Measurements from ENCODE around the gene TBC1D20. TPM values are rescaled to one million over a fixed set of nuclear protein-coding genes. Genes with fewer than 3 reads are reported as not detected.
A peak's percentile ranks its signal among the peaks of the same experiment; 100 is the strongest.
"Not testable (repeated sequence)": the region's sequence is repeated elsewhere in the genome, so short reads cannot be mapped to it uniquely, and the experiment has no call there.

TBC1D20 gene
- total and polyA plus RNA-seq, 4 donors: 24.0 to 37.6 (median 31.0) TPM

DNA sequence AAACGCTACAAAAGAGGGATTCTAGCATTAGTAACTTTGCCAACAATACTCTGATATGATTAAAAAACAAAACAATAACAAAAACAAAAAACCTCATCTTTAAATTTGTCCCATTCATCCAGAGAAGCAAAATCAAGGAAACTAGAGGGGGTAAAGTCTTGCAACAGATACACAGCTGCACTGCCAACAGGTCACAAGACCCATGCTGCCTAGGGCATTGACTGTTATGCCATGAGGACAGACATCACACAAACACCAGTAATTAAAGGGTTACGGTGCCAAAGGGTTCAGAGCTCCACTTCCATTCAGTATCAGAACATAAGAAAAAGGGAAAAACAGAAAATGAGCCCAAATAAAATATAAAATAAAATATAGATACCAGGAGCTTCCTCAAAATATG, 1.6 kb downstream of the TBC1D20 start:
- no peak overlapping the region for H3K4me3 ChIP-seq (ENCODE audit: low read depth, low read length)

DNA sequence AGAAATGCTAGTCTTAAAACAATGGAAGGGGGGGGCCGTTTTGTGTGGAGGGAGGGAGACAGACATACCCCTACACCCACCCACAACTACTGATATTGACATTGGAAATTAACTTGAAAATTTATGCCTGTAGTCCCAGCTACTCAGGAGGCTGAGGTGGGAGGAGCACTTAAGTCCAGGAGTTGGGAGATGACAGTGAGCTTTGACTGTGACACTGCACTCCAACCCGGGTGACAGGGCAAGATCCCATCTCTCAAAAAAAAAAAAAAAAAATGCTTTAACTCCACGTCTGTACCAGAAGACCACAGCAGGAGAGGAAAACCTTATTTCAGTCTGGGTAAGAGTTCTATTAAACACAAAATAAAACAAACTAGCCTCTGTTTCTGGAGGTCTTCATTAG, 2.2 kb downstream of the TBC1D20 start:
- WGBS (ENCODE audit: insufficient coverage): no CpG with 5 or more reads among the region's 3 CpGs

More for the DNA sequence above, 1.6 kb downstream of the TBC1D20 start:
- DNase-seq (ENCODE audit: low read depth in 4 of 6, low spot score in 6 of 6): no peak
- Histone ChIP-seq H3K27ac (ENCODE audit: low read depth, low read length) (no peak overlapping the region), H3K36me3 (ENCODE audit: control insufficient read depth, insufficient read depth, low read length) (no peaks in the 10 kb centered on the region), H3K9me3 (ENCODE audit: control insufficient read depth, insufficient read depth, low read length) (no peaks in the 10 kb centered on the region), H3K4me1 (ENCODE audit: control insufficient read depth, insufficient read depth, low read length) (peaks cover 13% of the 10 kb centered on the region), H3K27me3 (ENCODE audit: control insufficient read depth, insufficient read depth, low read length) (no peaks in the 10 kb centered on the region)
- no CpG with 5 or more reads among the region's 2 CpGs for WGBS (ENCODE audit: insufficient coverage)

DNA sequence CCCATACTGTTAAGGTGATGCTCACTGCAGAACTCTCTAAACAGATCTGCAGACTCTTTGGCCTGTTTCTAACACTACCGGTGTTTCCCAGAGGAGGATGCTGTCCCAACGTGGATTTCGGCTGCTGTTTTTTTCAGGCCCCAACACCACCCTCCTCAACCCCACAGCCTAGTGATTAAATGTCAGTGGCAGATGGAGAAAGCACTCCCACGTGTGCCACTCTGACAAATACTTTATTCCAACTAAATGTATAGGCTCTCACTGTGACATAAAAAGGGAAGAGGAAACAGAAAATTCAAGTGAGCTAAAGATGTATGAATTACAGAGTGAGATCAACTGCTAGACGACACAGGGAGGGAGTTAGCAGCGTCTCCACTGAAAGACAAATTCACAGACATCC, 3.6 kb downstream of the TBC1D20 start:
- 80% methylated on average over 1 of the region's 6 CpGs for WGBS (ENCODE audit: insufficient coverage)
- no peak overlapping the region for H3K27ac ChIP-seq (ENCODE audit: low read depth, low read length)
- H3K4me3 ChIP-seq (ENCODE audit: low read depth, low read length): no peak overlapping the region
- peak in 1 of 6 donors; percentile 15 for DNase-seq (ENCODE audit: low read depth in 4 of 6, low spot score in 6 of 6)
- no peaks in the 10 kb centered on the region for H3K27me3 ChIP-seq (ENCODE audit: control insufficient read depth, insufficient read depth, low read length)
- H3K36me3 ChIP-seq (ENCODE audit: control insufficient read depth, insufficient read depth, low read length): no peaks in the 10 kb centered on the region
- peaks cover 13% of the 10 kb centered on the region for H3K4me1 ChIP-seq (ENCODE audit: control insufficient read depth, insufficient read depth, low read length)
- H3K9me3 ChIP-seq (ENCODE audit: control insufficient read depth, insufficient read depth, low read length): no peaks in the 10 kb centered on the region

More for the DNA sequence above, 2.2 kb downstream of the TBC1D20 start:
- H3K27ac ChIP-seq (ENCODE audit: low read depth, low read length): no peak overlapping the region
- no peaks in the 10 kb centered on the region for H3K36me3 ChIP-seq (ENCODE audit: control insufficient read depth, insufficient read depth, low read length)
- no peaks in the 10 kb centered on the region for H3K9me3 ChIP-seq (ENCODE audit: control insufficient read depth, insufficient read depth, low read length)
- DNase-seq (ENCODE audit: low read depth in 4 of 6, low spot score in 6 of 6): no peak
- peaks cover 13% of the 10 kb centered on the region for H3K4me1 ChIP-seq (ENCODE audit: control insufficient read depth, insufficient read depth, low read length)
- H3K27me3 ChIP-seq (ENCODE audit: control insufficient read depth, insufficient read depth, low read length): no peaks in the 10 kb centered on the region
- H3K4me3 ChIP-seq (ENCODE audit: low read depth, low read length): no peak overlapping the region

DNA sequence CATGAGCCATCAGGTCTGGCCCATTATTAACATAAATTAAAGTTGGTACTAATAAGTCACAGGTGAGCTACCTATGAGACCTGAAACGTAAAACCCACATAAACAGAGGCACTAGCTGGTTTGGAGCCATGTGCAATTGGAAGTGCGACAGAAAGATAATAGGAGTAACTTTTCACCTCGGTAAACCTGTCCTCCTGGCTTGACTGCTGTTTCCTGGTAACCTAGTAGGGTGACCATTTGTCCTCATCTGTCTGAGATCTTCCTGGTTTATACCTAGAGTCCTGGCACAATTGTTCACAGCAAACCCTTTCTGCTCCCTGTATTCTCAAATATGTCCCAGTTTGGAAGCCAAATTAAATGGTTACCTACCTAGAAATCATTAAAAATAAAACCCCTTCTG, 7.4 kb downstream of the TBC1D20 start:
- Histone ChIP-seq H3K4me1 (ENCODE audit: control insufficient read depth, insufficient read depth, low read length) (no peaks in the 10 kb centered on the region), H3K9me3 (ENCODE audit: control insufficient read depth, insufficient read depth, low read length) (no peaks in the 10 kb centered on the region), H3K4me3 (ENCODE audit: low read depth, low read length) (no peak overlapping the region), H3K27me3 (ENCODE audit: control insufficient read depth, insufficient read depth, low read length) (no peaks in the 10 kb centered on the region), H3K27ac (ENCODE audit: low read depth, low read length) (no peak overlapping the region), H3K36me3 (ENCODE audit: control insufficient read depth, insufficient read depth, low read length) (peaks cover 11% of the 10 kb centered on the region)
- DNase-seq (ENCODE audit: low read depth in 4 of 6, low spot score in 6 of 6): no peak
- WGBS (ENCODE audit: insufficient coverage): 95% methylated on average over 3 of the region's 3 CpGs

DNA sequence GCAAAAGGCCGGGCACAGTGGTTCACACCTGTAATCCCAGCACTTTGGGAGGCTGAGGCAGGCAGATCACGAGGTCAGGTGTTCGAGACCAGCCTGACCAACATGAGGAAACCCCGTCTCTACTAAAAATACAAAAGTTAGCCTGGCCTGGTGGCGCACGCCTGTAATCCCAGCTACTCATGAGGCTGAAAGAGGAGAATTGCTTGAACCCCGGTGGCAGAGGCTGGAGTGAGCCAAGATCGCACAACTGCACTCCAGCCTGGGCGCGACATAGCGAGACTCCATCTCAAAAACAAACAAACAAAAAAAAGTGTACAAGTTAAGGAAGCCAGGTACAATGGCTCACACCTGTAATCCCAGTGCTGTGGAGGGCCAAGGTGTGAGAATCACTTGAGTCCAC, 10.3 kb downstream of the TBC1D20 start:
- WGBS (ENCODE audit: insufficient coverage): 95% methylated on average over 7 of the region's 11 CpGs
- not testable (repeated sequence) for H3K4me3 ChIP-seq (ENCODE audit: low read depth, low read length); H3K27ac ChIP-seq (ENCODE audit: low read depth, low read length); H3K4me1 ChIP-seq (ENCODE audit: control insufficient read depth, insufficient read depth, low read length); DNase-seq (ENCODE audit: low read depth in 4 of 6, low spot score in 6 of 6); H3K9me3 ChIP-seq (ENCODE audit: control insufficient read depth, insufficient read depth, low read length); H3K27me3 ChIP-seq (ENCODE audit: control insufficient read depth, insufficient read depth, low read length)
- H3K36me3 ChIP-seq (ENCODE audit: control insufficient read depth, insufficient read depth, low read length): peaks cover 11% of the 10 kb centered on the region

DNA sequence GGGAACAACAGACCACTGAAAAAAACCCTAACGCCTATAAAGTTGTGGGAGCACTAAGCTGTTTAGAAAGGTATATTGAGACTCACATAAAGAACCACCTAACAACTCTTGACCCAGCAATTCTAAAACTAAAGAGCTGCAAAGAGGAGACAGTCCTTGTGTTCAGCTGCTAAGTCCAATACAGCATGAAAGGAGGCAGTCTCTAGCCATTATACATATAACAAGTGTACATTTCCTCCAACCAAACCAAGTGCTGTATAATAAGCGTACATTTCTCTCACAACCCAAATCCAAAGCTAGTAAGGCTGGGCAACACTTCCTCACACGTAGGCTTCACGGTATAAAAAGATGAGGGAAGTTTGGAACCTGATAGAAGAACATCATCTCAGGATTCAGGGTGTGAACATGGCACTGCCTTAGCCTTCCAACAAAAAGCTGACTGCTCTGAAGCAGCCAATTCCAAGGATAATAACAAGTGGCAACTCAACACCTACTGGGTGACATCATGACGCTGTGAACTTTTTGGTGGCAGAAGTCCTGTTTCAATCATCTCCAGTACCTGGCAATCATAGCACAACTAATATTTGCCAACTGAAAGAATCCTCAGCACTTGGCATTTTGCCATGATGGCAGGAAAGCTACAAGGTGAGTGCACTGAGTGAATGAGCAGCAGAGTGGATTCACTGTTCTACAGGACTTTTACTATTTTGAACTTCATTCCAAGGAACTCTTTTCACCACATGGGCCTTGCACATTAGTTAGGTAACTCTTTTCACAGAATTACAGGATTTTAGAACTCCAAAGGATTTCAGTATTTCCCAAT, 16.6 kb downstream of the TBC1D20 start:
- Histone ChIP-seq H3K9me3 (ENCODE audit: control insufficient read depth, insufficient read depth, low read length) (no peaks in the 10 kb centered on the region), H3K4me1 (ENCODE audit: control insufficient read depth, insufficient read depth, low read length) (no peaks in the 10 kb centered on the region), H3K27me3 (ENCODE audit: control insufficient read depth, insufficient read depth, low read length) (no peaks in the 10 kb centered on the region), H3K4me3 (ENCODE audit: low read depth, low read length) (no peak overlapping the region), H3K27ac (ENCODE audit: low read depth, low read length) (no peak overlapping the region), H3K36me3 (ENCODE audit: control insufficient read depth, insufficient read depth, low read length) (peaks cover 37% of the 10 kb centered on the region)
- no CpG with 5 or more reads among the region's 5 CpGs for WGBS (ENCODE audit: insufficient coverage)
- DNase-seq (ENCODE audit: low read depth in 4 of 6, low spot score in 6 of 6): peak in 1 of 6 donors; percentile 21

DNA sequence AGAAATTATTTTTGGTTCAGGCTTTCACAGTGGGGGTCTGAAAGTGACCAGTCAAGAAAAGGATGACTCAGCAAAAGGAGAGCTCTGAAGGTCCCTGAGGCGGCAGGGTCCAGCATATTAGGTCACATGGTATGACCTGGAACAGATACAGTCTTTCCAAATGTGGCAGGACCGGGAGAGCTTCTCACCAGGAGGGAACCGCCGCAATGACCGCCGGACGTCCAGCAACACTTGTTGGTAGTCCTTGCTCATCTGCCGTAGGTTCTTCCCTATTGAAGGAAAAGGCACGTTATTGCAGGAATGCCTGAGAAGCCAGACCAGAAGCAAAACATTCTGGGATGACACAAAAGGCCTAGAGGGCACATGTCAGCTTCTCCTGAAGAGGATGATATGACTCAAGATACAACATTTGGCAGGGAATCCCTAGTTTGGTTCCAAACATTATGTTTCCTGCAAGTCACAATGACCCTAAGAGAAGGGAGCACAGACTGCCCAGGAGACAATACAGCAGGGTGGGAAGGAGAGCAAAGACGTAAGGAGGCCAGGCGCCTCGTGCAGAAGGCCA, 17.4 kb downstream of the TBC1D20 start:
- no peaks in the 10 kb centered on the region for H3K27me3 ChIP-seq (ENCODE audit: control insufficient read depth, insufficient read depth, low read length)
- peaks cover 43% of the 10 kb centered on the region for H3K36me3 ChIP-seq (ENCODE audit: control insufficient read depth, insufficient read depth, low read length)
- H3K4me3 ChIP-seq (ENCODE audit: low read depth, low read length): no peak overlapping the region
- WGBS (ENCODE audit: insufficient coverage): 86% methylated on average over 10 of the region's 12 CpGs
- H3K9me3 ChIP-seq (ENCODE audit: control insufficient read depth, insufficient read depth, low read length): no peaks in the 10 kb centered on the region
- no peak overlapping the region for H3K27ac ChIP-seq (ENCODE audit: low read depth, low read length)
- no peak for DNase-seq (ENCODE audit: low read depth in 4 of 6, low spot score in 6 of 6)
- no peaks in the 10 kb centered on the region for H3K4me1 ChIP-seq (ENCODE audit: control insufficient read depth, insufficient read depth, low read length)

DNA sequence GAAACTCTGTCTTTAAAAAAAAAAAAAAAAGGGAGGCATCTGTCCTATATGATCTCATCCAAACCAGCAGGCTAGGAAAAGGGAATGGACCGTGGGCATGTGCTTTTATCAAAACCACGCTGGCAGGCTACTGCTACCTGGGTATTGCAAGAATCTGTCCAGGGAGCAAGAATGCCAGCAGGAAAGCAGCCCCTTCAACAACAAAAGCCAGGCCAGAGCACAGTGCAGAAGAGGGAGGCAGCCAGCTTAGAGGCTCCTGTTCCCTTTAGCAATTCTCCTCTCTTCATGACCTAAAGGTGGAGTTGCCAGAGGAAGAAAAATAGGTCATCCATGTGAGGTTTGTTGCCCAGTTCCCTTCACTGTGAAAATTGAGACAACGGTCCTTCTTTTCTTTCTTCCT, 18.2 kb downstream of the TBC1D20 start:
- H3K36me3 ChIP-seq (ENCODE audit: control insufficient read depth, insufficient read depth, low read length): peaks cover 48% of the 10 kb centered on the region
- H3K4me1 ChIP-seq (ENCODE audit: control insufficient read depth, insufficient read depth, low read length): no peaks in the 10 kb centered on the region
- no peak for DNase-seq (ENCODE audit: low read depth in 4 of 6, low spot score in 6 of 6)
- no peaks in the 10 kb centered on the region for H3K9me3 ChIP-seq (ENCODE audit: control insufficient read depth, insufficient read depth, low read length)
- H3K27me3 ChIP-seq (ENCODE audit: control insufficient read depth, insufficient read depth, low read length): no peaks in the 10 kb centered on the region
- 85% methylated on average over 2 of the region's 3 CpGs for WGBS (ENCODE audit: insufficient coverage)
- no peak overlapping the region for H3K27ac ChIP-seq (ENCODE audit: low read depth, low read length)
- no peak overlapping the region for H3K4me3 ChIP-seq (ENCODE audit: low read depth, low read length)

DNA sequence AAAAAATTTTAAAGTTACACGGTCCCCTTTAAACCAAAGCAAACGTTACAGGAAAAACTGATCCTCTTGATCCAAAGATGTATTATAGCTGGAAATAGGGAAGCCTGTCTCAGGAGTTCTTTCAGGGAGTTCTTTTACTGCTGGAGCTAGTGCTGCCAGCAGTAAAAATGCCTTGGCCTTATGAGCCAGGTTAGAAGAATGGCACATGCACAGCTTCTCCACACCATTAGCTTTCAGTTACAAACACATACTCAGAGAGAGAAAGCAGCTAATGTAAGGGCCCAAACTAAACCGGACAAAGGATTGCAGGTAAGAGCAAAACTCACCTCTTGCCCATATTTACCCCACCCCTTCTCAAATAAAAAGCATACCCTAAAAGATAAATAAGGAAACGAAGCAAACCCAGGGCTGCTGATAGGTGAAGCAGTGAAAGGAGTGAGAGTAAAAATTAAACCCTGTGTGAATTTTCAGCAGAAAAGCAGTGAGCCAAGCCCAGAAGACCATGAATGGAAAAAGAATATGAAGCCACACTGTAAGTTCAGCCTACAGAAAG, 19.0 kb downstream of the TBC1D20 start:
- WGBS (ENCODE audit: insufficient coverage): no CpG with 5 or more reads among the region's 4 CpGs
- Histone ChIP-seq H3K9me3 (ENCODE audit: control insufficient read depth, insufficient read depth, low read length) (no peaks in the 10 kb centered on the region), H3K4me1 (ENCODE audit: control insufficient read depth, insufficient read depth, low read length) (no peaks in the 10 kb centered on the region), H3K4me3 (ENCODE audit: low read depth, low read length) (no peak overlapping the region), H3K27me3 (ENCODE audit: control insufficient read depth, insufficient read depth, low read length) (no peaks in the 10 kb centered on the region), H3K36me3 (ENCODE audit: control insufficient read depth, insufficient read depth, low read length) (peaks cover 56% of the 10 kb centered on the region), H3K27ac (ENCODE audit: low read depth, low read length) (no peak overlapping the region)
- no peak for DNase-seq (ENCODE audit: low read depth in 4 of 6, low spot score in 6 of 6)

DNA sequence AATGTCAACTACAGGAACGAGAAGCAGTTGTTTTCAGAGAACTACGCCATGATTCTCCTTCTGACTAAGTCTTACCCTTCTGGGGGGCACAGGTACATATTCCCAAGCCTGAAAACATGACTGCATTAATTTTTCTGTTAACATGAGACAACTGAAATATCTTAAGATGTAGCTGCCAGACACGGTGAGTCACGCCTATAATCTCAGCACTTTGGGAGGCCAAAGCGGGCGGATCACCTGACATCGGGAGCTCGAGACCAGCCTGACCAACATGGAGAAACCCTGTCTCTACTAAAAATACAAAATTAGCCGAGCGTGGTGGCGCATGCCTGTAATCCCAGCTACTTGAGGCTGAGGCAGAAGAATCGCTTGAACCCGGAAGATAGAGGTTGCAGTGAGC, 21.7 kb downstream of the TBC1D20 start:
- Histone ChIP-seq H3K4me3 (ENCODE audit: low read depth, low read length) (no peak overlapping the region), H3K9me3 (ENCODE audit: control insufficient read depth, insufficient read depth, low read length) (no peaks in the 10 kb centered on the region), H3K4me1 (ENCODE audit: control insufficient read depth, insufficient read depth, low read length) (no peaks in the 10 kb centered on the region), H3K27ac (ENCODE audit: low read depth, low read length) (no peak overlapping the region), H3K36me3 (ENCODE audit: control insufficient read depth, insufficient read depth, low read length) (peaks cover 73% of the 10 kb centered on the region), H3K27me3 (ENCODE audit: control insufficient read depth, insufficient read depth, low read length) (no peaks in the 10 kb centered on the region)
- WGBS (ENCODE audit: insufficient coverage): 99% methylated on average over 11 of the region's 13 CpGs
- DNase-seq (ENCODE audit: low read depth in 4 of 6, low spot score in 6 of 6): no peak

Data from spinal cord (tissue), 10 donors.